GM19452 (cell line): ENCODE results near the gene PSMG1.
"Not testable (repeated sequence)": the region's sequence is repeated elsewhere in the genome, so short reads cannot be mapped to it uniquely, and the experiment has no call there.

Experiments
- ATAC-seq: cut with Tn5 transposase; IDR thresholded peaks from one replicate; pipeline ENCODE4 v1.9.1; 2021; ENCODE audit not compliant: unreplicated experiment

The PSMG1 gene

DNA sequence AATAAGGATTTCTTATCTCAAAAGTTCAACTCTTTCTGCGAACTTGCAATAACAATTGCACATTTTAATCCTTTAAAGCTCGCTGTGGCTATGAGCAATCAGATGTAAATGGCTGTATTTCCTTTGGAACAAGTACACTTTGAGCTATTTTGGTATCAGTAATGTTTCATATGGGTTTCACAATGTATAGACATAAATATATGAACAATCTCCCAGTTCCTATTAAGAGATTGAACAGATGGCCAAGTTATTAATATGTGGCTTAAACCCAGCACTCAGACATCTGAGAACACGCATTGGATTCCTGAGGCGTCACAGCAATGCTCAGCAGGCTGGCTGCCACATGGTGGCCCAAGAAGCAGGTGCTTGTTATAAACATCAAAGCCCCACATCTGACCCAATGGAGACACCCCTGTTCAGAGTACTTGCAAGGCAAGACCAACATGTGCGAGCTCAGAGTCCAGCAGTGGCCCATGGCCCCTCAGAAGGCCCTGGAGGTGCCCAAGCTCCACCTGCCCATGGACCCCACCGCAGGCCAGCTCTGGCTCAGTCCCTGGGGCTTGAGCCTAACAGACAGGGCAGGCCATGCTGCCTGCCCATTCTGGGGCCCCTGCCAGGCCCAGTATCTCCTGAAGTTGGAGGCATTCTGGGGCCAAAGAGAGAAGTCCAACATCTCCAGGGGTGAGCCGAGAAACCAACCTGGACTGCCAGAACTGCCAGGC lies 23.7 kb downstream of the PSMG1 start:
- ATAC-seq = no peak

DNA sequence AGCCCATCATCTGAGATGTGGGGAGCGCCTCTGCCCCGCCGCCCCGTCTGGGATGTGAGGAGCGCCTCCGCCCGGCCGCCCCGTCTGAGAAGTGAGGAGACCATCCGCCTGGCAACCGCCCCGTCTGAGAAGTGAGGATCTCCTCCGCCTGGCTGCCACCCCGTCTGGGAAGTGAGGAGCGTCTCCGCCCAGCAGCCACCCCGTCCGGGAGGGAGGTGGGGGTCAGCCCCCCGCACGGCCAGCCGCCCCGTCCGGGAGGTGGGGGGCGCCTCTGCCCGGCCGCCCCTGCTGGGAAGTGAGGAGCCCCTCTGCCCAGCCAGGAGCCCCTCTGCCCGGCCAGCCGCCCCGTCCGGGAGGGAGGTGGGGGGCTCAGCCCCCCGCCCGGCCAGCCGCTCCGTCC lies 26.0 kb downstream of the PSMG1 start:
- not testable (repeated sequence) for ATAC-seq

DNA sequence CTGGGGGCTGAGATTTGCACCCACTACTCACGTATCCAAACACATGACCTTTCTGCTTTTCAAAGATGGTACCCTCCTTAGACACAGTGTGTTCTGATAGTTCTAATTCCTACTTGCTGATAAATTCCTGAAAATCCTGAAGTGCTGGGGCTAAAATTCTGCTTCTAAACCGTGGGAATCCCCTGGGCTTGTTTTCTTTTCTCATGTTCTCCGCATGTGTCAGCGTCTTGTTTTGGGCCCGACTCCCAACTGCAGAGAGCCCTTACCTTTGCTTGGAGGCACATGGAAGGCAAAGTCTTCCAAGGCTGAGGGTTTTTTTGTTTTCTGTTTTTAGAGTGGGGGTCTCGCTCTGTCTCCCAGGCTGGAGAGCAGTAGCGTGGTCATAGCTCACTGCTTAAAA lies 27.2 kb downstream of the PSMG1 start:
- no peak for ATAC-seq

DNA sequence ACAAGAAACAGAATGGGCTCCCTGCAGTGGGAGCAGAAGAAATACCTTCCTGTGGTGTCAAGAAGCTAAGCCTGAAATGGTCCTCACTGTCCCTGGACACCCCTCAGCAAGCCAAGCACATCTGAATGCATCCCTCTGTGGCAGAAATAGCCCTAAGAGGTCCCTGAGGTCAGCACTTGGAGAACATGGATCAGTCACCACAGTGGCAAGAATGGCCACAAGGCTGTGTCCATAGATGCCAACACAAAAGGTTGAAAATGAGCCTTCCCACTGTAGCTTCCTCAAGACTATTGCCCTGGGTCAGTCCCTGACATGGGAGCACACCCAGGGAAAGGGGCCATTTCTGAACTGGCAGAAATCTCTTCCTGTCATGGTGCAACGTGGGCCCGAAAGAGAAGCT lies 27.7 kb downstream of the PSMG1 start:
- ATAC-seq = no peak

DNA sequence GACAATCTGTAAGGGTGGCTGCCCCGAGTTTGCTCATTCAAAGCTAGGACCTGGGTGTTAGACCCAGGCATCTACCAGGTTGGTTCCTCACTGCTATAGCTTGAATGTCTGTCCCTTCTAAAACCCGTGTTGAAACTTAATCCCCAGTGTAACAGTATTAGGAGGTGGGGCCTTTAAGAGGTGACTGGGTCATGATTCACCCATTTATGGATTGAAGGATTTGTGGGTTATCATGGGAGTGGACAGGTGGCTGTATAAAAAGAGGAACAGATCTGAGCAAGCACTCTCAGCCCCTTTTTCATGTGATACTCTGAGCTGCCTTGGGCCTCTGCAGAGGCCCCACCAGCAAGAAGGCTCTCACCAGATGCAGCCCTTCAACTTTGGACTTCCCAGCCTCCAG lies 29.4 kb downstream of the PSMG1 start:
- no peak for ATAC-seq

DNA sequence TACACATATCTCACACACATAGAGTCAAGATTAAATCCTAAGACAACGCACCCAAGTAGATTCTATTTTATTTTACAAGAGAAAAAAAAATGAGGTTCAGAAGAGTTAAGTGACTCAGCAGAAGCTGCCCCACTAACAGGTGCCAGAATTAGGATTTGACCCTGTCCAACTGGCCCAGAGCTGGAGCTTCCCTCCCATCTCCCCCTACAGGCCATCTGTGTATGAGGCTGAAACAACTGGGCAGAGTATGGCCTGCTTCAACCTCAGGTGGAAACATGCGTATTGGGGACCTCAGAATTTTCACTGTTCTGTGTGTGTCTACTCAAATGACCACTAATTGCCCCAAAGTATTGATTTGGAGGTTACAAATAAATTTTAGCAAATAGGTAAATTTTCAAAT lies 29.9 kb downstream of the PSMG1 start:
- ATAC-seq = no peak

DNA sequence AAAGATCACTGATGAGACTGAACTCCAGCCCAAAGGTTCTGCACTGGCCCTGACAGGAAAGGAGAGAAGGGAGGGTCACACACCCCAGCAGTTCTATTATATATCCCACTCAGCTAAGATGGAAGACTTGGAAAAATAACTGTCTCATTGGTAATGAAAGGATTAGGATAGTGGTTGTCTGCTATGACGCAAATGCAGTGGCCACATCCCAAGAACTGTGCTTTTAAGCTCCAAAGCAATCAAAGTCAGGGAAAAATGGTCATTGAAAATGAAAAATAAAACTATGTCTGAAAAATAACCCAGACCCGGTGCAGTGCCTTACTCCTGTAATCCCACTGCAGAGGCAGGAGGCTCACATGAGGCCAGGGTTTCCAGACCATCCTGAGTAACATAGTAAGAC lies 31.0 kb downstream of the PSMG1 start:
- ATAC-seq = no peak

DNA sequence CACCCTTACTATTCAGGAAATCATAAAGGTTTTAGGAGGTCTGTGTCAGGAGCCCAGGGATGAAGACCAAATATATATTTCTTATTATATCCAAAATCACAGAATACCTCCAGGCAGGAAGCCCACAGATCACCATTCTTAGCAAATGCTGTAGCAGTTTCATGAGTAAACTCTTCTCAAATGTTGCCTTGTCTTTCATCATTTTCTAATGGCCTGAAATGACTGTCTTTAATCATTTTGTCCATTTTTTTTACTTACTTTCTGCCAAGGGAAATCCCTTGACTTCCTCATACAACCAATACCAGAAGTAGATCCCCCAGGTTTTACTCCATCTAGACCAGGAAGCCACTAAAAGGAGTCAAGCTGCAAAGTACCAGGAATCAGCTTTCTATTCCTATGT lies 32.4 kb downstream of the PSMG1 start:
- ATAC-seq = no peak

DNA sequence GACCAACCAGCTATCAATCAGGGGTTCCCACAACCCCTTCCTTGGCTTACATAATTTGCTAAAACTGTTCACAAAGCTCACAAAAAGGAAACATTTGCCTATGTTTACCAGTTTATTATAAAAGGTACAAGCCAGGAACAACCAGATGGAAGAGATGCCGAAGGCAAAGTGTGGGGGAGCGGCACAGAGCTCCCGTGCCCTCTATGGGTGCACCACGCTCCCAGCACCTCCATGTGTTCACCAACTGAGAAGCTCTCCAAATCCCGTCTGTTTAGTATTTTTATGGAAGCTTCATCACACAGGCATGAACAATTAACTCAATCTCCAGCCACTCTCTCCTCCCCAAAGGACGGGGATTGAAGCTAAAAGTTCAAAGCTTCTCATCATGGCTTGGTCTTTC lies 32.9 kb downstream of the PSMG1 start:
- no peak for ATAC-seq

DNA sequence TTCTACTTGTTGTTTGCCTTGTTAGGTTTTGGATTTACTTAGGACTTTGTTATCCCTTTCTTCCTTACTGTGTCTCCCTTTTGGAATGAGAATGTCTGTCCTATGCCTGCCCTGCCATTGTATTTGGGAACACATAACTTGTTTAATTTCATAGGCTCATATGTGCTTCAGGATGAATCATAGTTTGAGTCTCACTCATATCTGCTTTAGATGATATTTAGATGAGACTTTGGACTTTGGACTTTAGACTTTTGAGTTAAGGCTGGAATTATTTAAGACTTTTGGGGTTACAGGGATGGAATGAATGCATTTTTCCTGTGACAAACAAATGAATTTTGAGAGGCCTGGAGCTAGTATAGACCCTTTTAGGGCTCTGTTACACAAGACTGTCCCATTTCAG lies 33.4 kb downstream of the PSMG1 start:
- ATAC-seq = no peak

DNA sequence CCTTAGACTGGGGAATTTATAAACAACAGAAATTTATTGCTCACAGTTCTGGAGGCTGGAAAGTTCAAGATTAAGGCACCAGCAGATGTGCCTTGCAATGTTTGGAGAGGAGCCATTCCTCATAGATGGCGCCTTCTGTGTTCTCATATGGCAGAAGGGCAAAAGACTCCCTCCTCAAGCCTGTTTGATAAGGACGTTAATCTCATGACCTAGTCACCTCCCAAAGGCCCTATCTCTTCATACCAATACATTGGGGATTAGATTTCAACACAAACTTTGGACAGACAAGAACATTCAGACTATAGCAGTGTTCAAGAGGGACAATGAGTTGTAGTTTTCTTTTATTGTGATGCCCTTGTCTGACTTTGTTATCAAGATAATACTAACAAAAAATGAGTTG lies 34.3 kb downstream of the PSMG1 start:
- no peak for ATAC-seq

DNA sequence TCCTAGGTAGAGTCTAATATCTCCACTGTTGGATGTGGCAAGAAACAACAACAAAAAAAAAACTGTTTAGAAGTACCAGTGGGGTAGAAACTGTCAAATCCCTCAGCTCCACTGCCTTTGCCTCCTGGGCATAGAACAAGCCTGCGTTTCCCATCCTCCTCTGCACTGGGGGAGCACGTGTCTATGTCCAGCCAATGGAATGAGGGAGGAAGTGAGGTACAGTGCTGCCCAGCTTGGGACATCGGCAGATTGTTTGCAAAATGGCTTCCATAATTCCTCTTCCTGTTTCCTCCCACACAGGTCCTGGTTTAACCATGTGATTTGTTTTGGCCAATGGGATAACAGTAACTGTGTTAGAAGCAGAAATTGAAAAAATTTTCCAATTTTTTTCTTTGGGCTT lies 39.1 kb downstream of the PSMG1 start:
- no peak for ATAC-seq

DNA sequence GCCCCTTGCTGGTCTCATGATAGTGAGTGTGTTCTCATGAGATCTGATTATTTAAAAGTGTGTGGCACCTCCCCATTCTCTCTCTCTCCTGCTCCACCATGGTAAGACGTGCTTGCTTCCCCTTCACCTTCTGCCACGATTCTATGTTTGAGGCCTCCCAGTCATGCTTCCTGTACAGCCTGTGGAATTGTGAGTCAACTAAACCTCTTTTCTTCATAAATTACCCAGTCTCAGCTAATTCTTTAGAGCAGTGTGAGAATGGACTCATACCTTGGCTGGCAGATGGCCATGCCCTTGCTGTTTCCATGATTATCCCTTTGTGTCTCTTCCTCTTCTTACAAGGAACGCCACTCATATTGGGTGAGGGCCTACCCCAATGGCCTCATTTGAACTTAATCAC lies 40.3 kb downstream of the PSMG1 start:
- no peak for ATAC-seq

DNA sequence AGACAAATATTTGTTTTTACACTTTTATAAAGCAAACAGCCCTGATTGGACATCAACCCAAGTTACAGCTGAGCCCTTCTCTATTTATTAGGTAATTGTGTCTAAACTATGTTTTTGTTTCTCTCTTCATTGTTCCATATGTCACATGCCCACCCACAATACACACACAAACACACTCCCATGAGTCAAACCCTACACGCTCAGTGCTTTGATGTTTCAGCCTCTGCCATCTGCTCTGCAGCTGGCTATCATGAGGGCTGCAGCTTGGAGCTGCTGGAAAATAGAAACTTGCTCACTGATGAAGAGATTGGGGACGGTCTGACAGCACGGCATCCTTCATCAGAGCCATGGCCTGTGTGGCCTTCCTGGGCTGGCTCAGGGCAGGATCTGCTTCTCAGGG lies 41.7 kb downstream of the PSMG1 start:
- ATAC-seq = no peak

DNA sequence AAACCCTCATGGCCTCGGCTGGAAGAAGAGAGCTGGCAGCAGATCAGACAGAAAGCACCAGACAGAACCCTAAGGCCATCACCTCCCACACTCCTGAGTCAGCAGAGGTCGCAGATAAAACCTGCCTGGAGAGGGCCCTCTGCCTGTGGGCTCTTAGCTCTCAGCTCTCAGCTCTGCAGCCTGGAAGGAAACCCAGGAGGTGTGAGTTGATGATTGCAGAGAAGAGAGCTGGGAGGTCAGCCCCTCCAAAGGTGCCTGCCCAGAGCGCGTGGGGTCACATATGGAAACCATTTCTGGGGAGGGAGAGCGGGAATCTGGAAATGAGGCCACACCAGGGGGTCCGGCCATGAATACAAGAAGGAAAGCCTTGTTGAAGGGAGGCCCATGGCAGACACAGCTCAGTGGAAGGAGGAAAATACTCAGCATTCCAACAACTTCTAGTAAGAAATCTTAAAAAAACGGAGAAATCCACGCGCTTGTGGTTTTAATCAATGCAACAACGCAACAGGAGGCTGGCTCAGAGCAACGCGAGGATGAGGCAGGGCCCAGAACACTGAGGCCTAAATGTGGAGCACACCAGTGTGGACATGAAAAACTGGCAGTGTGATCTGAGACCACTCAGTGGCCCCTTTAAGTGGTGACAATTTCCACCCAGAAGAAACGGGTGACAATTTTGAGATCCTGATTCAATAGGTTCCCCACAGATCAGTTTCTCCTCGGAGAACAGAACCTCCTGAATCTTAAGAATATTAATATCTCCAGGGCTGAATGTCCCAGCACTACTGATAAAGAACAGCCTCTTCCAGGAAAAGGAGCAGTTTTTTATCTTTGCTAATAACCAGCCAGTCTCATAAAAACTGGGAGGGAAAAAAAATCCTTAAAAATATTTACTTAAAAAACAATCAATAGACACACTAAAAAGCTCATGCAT lies 45.7 kb downstream of the PSMG1 start:
- no peak for ATAC-seq

DNA sequence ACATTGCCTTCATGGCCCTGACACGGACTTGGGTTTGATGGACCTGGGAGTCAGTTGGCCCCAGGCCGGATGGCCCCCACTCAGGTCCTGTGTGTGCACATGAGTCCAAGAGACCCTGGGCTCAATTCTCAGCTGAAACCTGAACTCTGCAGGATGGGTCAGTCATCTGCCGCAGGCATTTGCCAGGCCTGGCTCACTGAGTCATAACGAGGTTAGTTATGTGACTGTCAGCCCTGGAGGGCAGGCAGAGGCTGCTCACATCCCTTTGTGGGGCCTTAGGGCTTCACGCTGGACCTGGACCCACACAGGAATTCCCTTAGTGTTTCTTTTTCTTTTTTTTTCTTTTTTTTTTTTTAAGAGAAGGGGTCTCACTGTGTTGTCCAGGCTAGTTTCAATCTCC lies 46.5 kb downstream of the PSMG1 start:
- no peak for ATAC-seq

DNA sequence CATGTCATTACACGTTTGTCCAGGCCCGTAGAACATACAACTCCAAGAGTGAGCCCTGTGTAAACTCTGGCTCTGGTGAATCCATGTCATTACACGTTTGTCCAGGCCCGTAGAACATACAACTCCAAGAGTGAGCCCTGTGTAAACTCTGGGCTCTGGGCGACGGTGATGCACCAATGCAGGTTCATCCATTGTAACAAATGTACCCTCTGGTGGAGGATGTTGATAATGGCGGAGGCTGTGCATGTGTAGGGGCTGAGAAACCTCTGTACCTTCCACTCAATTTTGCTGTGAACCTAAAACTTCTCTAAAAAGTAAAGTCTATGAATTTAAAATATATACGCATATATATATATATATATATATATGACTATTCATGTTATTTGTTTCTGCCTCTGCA lies 47.1 kb downstream of the PSMG1 start:
- ATAC-seq = not testable (repeated sequence)

DNA sequence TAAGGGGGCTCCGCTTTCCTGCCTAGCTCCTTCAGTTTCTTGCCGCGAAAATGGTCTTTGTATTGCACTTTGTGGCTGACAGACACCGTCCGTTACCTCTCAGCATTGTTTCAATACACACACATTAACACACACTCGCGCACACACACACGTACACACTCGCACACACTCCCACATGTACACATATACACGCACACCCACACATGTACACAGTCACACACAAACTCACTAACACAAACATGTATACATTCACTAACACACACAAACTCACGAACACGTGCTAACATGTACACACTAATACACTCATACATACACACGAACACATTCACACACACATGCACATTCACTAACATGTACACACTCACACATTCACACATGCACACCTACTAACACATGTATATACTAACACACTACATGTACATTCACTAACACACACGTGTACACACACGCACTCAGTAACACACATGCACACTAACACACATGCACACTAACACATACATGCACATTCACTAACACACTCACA lies 48.9 kb downstream of the PSMG1 start:
- ATAC-seq = no peak

DNA sequence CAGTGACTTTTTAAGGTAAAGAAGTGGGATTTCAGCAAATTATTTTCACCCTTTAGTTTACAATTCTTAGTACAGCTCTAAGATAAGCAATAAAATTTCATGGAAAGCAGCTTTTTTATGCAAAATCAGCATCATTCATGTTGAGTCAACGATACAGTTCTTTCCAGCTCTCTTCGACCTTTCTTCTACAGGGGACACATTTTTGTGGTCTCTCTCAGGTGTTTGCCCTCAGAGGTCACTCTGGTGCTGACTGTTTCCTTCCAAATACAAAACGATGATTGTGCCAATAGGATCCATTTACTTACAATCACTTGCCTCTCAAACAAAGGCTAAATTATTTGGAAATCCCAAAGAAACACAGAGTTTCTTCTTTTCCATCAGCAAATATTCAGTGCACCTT lies 51.0 kb downstream of the PSMG1 start:
- no peak for ATAC-seq

DNA sequence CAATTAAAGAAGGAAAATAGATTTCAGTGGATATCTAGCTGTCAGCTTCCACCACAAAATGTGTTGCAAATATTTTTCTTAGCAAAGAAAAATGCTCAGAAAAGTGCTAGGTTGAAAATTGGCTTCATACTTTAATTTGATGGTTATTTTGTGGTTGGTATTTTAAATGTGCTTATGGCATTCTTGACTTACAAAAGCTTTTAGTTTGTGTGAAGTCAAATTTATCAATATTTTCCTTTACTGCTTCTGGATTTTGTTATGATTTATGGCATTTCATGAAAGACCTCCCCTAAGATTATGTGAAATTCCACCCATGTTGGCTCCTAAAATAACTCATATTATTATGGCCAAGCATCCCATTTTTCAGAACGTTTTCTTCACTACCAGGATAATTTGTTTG lies 51.5 kb downstream of the PSMG1 start:
- ATAC-seq = no peak

DNA sequence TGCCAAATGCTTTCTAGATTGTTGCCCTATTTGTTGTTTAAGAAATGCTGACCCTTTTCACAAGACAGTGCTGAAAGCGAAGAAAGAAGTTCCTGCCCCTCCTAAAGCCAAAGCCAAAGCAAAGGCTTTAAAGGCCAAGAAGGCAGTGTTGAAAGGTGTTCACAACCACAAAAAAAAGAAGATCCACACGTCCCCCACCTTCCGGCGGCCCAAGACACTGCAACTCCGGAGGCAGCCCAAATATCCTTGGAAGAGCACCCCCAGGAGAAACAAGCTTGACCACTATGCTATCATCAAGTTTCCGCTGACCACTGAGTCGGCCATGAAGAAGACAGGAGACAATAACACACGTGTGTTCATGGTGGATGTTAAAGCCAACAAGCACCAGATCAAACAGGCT lies 55.7 kb downstream of the PSMG1 start:
- ATAC-seq = no peak

DNA sequence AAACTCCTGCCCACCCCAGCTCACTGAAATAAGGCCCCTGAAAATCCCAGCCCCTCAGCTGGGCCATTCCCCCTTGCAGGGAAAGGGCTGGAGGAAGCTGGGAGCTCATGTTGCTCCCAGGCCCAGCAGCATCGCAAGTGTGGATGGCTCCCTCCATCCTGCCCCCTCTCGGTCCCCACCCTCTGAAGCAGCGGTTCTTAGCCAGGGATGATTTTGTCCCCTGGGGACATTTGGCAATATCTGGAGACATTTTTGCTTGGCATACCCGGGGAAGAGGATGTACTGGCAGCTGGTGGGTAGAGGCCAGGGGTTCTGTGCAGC lies 56.8 kb downstream of the PSMG1 start:
- no peak for ATAC-seq
